ENCODE data around the gene DCTN5.

DNA sequence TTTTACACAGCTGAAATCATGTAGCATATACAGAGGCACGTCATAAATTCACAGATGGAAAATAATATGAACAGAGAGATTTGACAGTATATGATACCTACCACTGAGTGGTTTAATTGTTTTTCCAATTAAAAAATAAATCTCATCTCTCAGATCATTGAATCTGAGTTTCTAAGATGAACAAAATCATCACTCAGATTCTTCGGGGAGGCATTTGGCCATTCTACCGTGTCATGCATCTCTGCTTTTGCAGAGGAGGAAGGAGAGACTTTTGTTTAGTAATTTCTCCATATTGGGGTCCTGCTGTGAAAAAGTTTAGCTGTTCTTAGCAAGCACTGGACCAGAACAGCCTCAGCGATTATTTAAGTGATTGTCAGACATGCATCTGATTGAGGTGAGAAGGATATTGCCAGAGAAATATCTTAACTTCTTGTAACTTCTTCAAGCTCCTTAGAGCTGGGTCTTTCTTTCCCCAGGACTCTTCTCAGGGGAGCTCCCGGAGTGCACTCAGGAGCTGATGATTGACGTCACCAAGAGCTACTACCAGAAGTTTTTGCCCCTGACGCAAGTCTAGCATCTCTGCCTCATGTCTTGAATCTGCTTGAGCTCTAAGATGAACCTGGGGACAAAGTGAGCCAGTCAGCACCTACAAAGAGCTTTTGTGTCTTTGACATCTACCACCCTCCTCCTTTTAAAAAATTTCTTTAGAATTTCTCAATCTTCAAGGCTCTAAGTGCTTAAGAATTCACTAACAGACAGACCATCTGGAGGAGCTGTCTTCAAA is 25.5 kb downstream of the DCTN5 start:
- TF ChIP-seq, protein P1, sequence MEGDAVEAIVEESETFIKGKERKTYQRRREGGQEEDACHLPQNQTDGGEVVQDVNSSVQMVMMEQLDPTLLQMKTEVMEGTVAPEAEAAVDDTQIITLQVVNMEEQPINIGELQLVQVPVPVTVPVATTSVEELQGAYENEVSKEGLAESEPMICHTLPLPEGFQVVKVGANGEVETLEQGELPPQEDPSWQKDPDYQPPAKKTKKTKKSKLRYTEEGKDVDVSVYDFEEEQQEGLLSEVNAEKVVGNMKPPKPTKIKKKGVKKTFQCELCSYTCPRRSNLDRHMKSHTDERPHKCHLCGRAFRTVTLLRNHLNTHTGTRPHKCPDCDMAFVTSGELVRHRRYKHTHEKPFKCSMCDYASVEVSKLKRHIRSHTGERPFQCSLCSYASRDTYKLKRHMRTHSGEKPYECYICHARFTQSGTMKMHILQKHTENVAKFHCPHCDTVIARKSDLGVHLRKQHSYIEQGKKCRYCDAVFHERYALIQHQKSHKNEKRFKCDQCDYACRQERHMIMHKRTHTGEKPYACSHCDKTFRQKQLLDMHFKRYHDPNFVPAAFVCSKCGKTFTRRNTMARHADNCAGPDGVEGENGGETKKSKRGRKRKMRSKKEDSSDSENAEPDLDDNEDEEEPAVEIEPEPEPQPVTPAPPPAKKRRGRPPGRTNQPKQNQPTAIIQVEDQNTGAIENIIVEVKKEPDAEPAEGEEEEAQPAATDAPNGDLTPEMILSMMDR (IDR thresholded peaks at IDR 0.05), result no peak
- no peak for TF ChIP-seq POLR2A (IDR thresholded peaks at IDR 0.05)

All from body of pancreas (tissue), 4 donors.